ENCODE measurements around the gene GSX2.
"Not testable (repeated sequence)": the region's sequence is repeated elsewhere in the genome, so short reads cannot be mapped to it uniquely, and the experiment has no call there.

Gene GSX2

DNA sequence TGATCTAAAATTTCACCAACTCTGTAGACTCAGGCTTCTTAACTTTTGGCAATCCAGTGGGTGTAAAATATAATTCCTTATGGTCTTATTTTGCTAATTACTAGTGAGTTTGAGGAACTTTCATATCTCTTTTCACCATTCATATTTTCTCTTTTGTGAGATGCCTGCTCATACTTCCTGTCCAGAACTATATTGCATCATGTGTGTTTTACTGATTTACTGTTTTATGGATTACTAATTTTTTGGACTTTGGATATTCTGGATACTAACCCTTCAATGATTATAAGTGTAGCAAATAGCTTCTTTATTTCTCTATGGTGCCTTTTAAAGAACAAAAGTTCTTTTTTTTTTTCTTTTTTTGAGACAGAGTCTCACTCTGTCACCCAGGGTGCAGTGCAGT lies 20.6 kb downstream of the GSX2 start (continued):
- TF ChIP-seq ZNF133 (tag by site-specific recombination; IDR thresholded peaks at IDR 0.05) (no peak), YY1 (tag by site-specific recombination; IDR thresholded peaks at IDR 0.05) (no peak), GFI1B (tag by site-specific recombination; IDR thresholded peaks at IDR 0.05) (no peak), EGR2 (tag by site-specific recombination; IDR thresholded peaks at IDR 0.05; ENCODE audit: low read depth) (no peak), KLF1 (tag by site-specific recombination; IDR thresholded peaks at IDR 0.05) (no peak), SCRT1 (tag by site-specific recombination; IDR thresholded peaks at IDR 0.05; ENCODE audit: borderline replicate concordance) (no peak), WT1 (tag by site-specific recombination; IDR thresholded peaks at IDR 0.05) (no peak), ZNF292 (tag by site-specific recombination; IDR thresholded peaks at IDR 0.05; ENCODE audit: borderline replicate concordance, low read depth) (no peak), ZBTB48 (tag by site-specific recombination; IDR thresholded peaks at IDR 0.05) (no peak), ZNF266 (tag by site-specific recombination; IDR thresholded peaks at IDR 0.05; ENCODE audit: low read depth) (no peak)
- TF ChIP-seq, protein P1, sequence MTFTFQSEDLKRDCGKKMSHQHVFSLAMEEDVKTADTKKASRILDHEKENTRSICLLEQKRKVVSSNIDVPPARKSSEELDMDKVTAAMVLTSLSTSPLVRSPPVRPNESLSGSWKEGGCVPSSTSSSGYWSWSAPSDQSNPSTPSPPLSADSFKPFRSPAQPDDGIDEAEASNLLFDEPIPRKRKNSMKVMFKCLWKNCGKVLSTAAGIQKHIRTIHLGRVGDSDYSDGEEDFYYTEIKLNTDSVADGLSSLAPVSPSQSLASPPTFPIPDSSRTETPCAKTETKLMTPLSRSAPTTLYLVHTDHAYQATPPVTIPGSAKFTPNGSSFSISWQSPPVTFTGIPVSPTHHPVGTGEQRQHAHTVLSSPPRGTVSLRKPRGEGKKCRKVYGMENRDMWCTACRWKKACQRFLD (tag by site-specific recombination; IDR thresholded peaks at IDR 0.05): no peak
- TF ChIP-seq, protein P2, sequence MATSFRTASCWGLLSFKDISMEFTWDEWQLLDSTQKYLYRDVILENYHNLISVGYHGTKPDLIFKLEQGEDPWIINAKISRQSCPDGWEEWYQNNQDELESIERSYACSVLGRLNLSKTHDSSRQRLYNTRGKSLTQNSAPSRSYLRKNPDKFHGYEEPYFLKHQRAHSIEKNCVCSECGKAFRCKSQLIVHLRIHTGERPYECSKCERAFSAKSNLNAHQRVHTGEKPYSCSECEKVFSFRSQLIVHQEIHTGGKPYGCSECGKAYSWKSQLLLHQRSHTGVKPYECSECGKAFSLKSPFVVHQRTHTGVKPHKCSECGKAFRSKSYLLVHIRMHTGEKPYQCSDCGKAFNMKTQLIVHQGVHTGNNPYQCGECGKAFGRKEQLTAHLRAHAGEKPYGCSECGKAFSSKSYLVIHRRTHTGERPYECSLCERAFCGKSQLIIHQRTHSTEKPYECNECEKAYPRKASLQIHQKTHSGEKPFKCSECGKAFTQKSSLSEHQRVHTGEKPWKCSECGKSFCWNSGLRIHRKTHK (tag by site-specific recombination; IDR thresholded peaks at IDR 0.05): no peak
- TF ChIP-seq, protein P3, sequence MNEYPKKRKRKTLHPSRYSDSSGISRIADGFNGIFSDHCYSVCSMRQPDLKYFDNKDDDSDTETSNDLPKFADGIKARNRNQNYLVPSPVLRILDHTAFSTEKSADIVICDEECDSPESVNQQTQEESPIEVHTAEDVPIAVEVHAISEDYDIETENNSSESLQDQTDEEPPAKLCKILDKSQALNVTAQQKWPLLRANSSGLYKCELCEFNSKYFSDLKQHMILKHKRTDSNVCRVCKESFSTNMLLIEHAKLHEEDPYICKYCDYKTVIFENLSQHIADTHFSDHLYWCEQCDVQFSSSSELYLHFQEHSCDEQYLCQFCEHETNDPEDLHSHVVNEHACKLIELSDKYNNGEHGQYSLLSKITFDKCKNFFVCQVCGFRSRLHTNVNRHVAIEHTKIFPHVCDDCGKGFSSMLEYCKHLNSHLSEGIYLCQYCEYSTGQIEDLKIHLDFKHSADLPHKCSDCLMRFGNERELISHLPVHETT (tag by site-specific recombination; IDR thresholded peaks at IDR 0.05): no peak
- TF ChIP-seq, protein P4, sequence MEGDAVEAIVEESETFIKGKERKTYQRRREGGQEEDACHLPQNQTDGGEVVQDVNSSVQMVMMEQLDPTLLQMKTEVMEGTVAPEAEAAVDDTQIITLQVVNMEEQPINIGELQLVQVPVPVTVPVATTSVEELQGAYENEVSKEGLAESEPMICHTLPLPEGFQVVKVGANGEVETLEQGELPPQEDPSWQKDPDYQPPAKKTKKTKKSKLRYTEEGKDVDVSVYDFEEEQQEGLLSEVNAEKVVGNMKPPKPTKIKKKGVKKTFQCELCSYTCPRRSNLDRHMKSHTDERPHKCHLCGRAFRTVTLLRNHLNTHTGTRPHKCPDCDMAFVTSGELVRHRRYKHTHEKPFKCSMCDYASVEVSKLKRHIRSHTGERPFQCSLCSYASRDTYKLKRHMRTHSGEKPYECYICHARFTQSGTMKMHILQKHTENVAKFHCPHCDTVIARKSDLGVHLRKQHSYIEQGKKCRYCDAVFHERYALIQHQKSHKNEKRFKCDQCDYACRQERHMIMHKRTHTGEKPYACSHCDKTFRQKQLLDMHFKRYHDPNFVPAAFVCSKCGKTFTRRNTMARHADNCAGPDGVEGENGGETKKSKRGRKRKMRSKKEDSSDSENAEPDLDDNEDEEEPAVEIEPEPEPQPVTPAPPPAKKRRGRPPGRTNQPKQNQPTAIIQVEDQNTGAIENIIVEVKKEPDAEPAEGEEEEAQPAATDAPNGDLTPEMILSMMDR (tag by site-specific recombination; IDR thresholded peaks at IDR 0.05): no peak

DNA sequence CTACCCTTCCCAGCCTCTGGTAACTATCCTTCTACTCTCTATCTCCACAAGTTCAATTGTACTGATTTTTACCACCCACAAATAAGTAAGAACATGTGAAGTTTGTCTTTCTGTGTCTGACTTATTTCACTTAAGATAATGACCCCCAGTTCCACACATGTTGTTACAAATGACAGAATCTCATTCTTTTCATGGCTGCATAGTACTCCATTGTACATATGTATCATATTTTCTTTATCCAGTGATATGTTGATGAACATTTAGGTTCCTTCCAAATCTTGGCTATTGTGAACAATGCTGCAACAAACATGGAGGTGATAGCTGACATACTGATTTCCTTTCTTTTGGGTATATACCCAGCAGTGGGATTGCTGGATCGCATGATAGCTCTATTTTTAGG lies 27.7 kb downstream of the GSX2 start:
- no peak overlapping the region for H3K27ac ChIP-seq (ENCODE audit: extremely low read depth, low read depth, low read length)
- CTCF ChIA-PET: no interaction called here
- H3K36me3 ChIP-seq (ENCODE audit: control insufficient read depth in 2 of 2, insufficient read depth in 1 of 2, low read length in 2 of 2): no peaks in the 10 kb centered on the region
- POLR2A ChIA-PET: no interaction called here
- no peaks in the 10 kb centered on the region for H3K4me1 ChIP-seq (ENCODE audit: control insufficient read depth, insufficient read depth, low read length)
- no peak overlapping the region for H3K4me3 ChIP-seq (ENCODE audit: low read depth, low read length)
- TF ChIP-seq SP7 (tag by site-specific recombination; IDR thresholded peaks at IDR 0.05) (no peak), ZNF175 (tag by site-specific recombination; IDR thresholded peaks at IDR 0.05) (no peak), ZNF146 (tag by site-specific recombination; IDR thresholded peaks at IDR 0.05) (peak; percentile 85), KLF10 (tag by site-specific recombination; IDR thresholded peaks at IDR 0.05) (no peak)
- TF ChIP-seq, protein P5, sequence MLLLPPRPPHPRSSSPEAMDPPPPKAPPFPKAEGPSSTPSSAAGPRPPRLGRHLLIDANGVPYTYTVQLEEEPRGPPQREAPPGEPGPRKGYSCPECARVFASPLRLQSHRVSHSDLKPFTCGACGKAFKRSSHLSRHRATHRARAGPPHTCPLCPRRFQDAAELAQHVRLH (tag by site-specific recombination; IDR thresholded peaks at IDR 0.05): 0 out of 2 replicates have a peak, but pooled peaks have one; percentile 39
- no peaks in the 10 kb centered on the region for H3K9me3 ChIP-seq (ENCODE audit: control insufficient read depth, insufficient read depth, low read depth, low read length)

DNA sequence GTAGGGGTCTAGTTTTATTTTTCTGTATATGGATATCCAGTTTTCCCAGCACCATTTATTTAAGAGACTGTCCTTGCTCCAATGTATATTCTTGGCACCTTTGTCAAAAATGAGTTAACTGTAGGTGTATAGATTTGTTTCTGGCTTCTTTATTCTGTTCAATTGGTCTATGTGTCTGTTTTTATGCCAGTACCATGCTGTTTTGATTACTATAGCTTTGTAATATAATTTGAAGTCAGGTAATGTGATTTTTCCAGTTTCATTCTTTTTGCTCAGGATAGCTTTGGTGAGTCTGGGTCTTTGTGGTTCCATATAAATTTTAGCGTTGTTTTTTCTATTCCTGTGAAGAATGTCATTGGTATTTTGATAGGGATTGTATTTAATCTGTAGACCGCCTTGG lies 28.7 kb downstream of the GSX2 start:
- CTCF ChIA-PET; H3K4me3 ChIP-seq (ENCODE audit: low read depth, low read length); H3K4me1 ChIP-seq (ENCODE audit: control insufficient read depth, insufficient read depth, low read length); H3K9me3 ChIP-seq (ENCODE audit: control insufficient read depth, insufficient read depth, low read depth, low read length); H3K36me3 ChIP-seq (ENCODE audit: control insufficient read depth in 2 of 2, insufficient read depth in 1 of 2, low read length in 2 of 2); H3K27ac ChIP-seq (ENCODE audit: extremely low read depth, low read depth, low read length); POLR2A ChIA-PET: not testable (repeated sequence)
- TF ChIP-seq, protein P6, sequence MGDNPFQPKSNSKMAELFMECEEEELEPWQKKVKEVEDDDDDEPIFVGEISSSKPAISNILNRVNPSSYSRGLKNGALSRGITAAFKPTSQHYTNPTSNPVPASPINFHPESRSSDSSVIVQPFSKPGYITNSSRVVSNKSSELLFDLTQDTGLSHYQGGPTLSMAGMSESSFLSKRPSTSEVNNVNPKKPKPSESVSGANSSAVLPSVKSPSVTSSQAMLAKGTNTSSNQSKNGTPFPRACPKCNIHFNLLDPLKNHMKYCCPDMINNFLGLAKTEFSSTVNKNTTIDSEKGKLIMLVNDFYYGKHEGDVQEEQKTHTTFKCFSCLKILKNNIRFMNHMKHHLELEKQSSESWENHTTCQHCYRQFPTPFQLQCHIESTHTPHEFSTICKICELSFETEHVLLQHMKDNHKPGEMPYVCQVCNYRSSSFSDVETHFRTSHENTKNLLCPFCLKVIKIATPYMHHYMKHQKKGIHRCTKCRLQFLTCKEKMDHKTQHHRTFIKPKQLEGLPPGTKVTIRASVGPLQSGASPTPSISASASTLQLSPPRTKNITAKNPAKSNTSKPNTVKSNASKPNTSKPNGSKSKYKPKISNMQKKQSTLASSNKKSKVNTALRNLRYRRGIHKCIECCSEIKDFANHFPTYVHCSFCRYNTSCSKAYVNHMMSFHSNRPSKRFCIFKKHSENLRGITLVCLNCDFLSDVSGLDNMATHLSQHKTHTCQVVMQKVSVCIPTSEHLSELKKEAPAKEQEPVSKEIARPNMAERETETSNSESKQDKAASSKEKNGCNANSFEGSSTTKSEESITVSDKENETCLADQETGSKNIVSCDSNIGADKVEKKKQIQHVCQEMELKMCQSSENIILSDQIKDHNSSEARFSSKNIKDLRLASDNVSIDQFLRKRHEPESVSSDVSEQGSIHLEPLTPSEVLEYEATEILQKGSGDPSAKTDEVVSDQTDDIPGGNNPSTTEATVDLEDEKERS (tag by site-specific recombination; IDR thresholded peaks at IDR 0.05): 0 out of 2 replicates have a peak, but pooled peaks have one; percentile 75
- TF ChIP-seq SETDB1 (IDR thresholded peaks at IDR 0.05; ENCODE audit: insufficient read length, low read length): peak; percentile 45

Measured in HEK293 (cell line).